ENCODE results near the gene PDE2A. TPM values are rescaled to one million over a fixed set of nuclear protein-coding genes. Genes with fewer than 3 reads are reported as not detected.

Gene PDE2A
- total RNA-seq, 6 donors from 2014 or later = 4.7 to 46.1 (median 16.7) TPM

- Histone ChIP-seq H3K36me3 (no peaks in the 10 kb centered on the region), H3K27me3 (peaks cover 0 to 16% (median 13%) of the 10 kb centered on the region in 4 donors), H3K27ac (no peak overlapping the region), H3K4me1 (peaks cover 7 to 10% (median 10%) of the 10 kb centered on the region in 4 donors), H3K9me3 (no peaks in the 10 kb centered on the region), H3K4me3 (no peak overlapping the region)
- WGBS, 2 donors = 68 to 85% methylated on average over 5 to 8 of the region's 8 CpGs
- TF ChIP-seq POLR2AphosphoS5 (IDR thresholded peaks at IDR 0.05) = no peak
- no peak for TF ChIP-seq CTCF (IDR thresholded peaks at IDR 0.05)
- TF ChIP-seq EP300 (IDR thresholded peaks at IDR 0.05) = no peak
- no peak for TF ChIP-seq POLR2A (IDR thresholded peaks at IDR 0.05)
- DNase-seq (no peak), ATAC-seq (ENCODE audit: low FRiP score in 2 of 2) (no peak)
Observed at GRCh38 chr11:72594493-72595291, 79.5 kb downstream of the PDE2A start.

- WGBS, 2 donors = 86 to 90% methylated on average over 7 to 8 of the region's 8 CpGs
- H3K27me3 ChIP-seq = peaks cover 0 to 19% (median 14%) of the 10 kb centered on the region in 4 donors
- H3K4me1 ChIP-seq = peaks cover 7 to 14% (median 11%) of the 10 kb centered on the region in 4 donors
- TF ChIP-seq POLR2AphosphoS5 (IDR thresholded peaks at IDR 0.05) (no peak), POLR2A (IDR thresholded peaks at IDR 0.05) (no peak), EP300 (IDR thresholded peaks at IDR 0.05) (no peak), CTCF (IDR thresholded peaks at IDR 0.05) (no peak)
- no peaks in the 10 kb centered on the region for H3K9me3 ChIP-seq
- no peak overlapping the region for H3K27ac ChIP-seq
- no peaks in the 10 kb centered on the region for H3K36me3 ChIP-seq
- ATAC-seq (ENCODE audit: low FRiP score in 2 of 2) = no peak
- H3K4me3 ChIP-seq = no peak overlapping the region
- no peak for DNase-seq
Observed at GRCh38 chr11:72592698-72593495, 81.3 kb downstream of the PDE2A start.

- ATAC-seq (ENCODE audit: low FRiP score in 2 of 2) (peak in 1 of 2 donors; percentile 2), DNase-seq (no peak)
- TF ChIP-seq EP300 (IDR thresholded peaks at IDR 0.05) = no peak
- TF ChIP-seq CTCF (IDR thresholded peaks at IDR 0.05) = no peak
- no peak for TF ChIP-seq POLR2AphosphoS5 (IDR thresholded peaks at IDR 0.05)
- TF ChIP-seq POLR2A (IDR thresholded peaks at IDR 0.05) = no peak
- Histone ChIP-seq H3K4me1 (peaks cover 7 to 14% (median 11%) of the 10 kb centered on the region in 4 donors), H3K27ac (no peak overlapping the region), H3K4me3 (no peak overlapping the region), H3K36me3 (no peaks in the 10 kb centered on the region), H3K27me3 (peaks cover 0 to 19% (median 14%) of the 10 kb centered on the region in 4 donors), H3K9me3 (no peaks in the 10 kb centered on the region)
- 41 to 42% methylated on average over 7 to 10 of the region's 10 CpGs for WGBS, 2 donors
Observed at GRCh38 chr11:72591785-72592502, 82.3 kb downstream of the PDE2A start.

GRCh38 chr11:72591023-72591422 is 83.2 kb downstream of the PDE2A start:
- no peak for TF ChIP-seq POLR2AphosphoS5 (IDR thresholded peaks at IDR 0.05)
- no peak for TF ChIP-seq CTCF (IDR thresholded peaks at IDR 0.05)
- no peak for TF ChIP-seq EP300 (IDR thresholded peaks at IDR 0.05)
- TF ChIP-seq POLR2A (IDR thresholded peaks at IDR 0.05) = no peak
- no peak overlapping the region for H3K4me3 ChIP-seq
- peaks cover 0 to 19% (median 14%) of the 10 kb centered on the region in 4 donors for H3K27me3 ChIP-seq
- peaks cover 7 to 15% (median 11%) of the 10 kb centered on the region in 4 donors for H3K4me1 ChIP-seq
- H3K36me3 ChIP-seq = no peaks in the 10 kb centered on the region
- no peak overlapping the region for H3K27ac ChIP-seq
- 60 to 62% methylated on average over 3 to 5 of the region's 5 CpGs for WGBS, 2 donors
- ATAC-seq (ENCODE audit: low FRiP score in 2 of 2) = no peak
- no peak for DNase-seq
- no peaks in the 10 kb centered on the region for H3K9me3 ChIP-seq

Data from upper lobe of left lung (tissue), 6 donors.